Amniotic epithelial cell (primary cell): ENCODE results near the gene TEP1.
"Not testable (repeated sequence)": the region's sequence is repeated elsewhere in the genome, so short reads cannot be mapped to it uniquely, and the experiment has no call there.

Source experiments
- DNase-seq: peaks from one replicate; pipeline ENCODE4 v3.0.0-alpha.2; 2010; ENCODE audit warnings: low read depth

TEP1 gene

GRCh38 chr14:20412876-20413743 lies at the start of gene TEP1:
TEP1 (minus strand) TSS chr14:20413501; CDS start chr14:20408439, 5,062 bp downstream.
- peak; percentile 84 for DNase-seq

GRCh38 chr14:20461225-20462141 lies 48.2 kb upstream of the TEP1 start, which contains the start of gene PIP4P1:
PIP4P1 (minus strand) TSS chr14:20461434; CDS start chr14:20461325, 109 bp downstream.
- peak; percentile 100 for DNase-seq

GRCh38 chr14:20460458-20461224 lies 47.3 kb upstream of the TEP1 start:
- DNase-seq, result no peak

GRCh38 chr14:20458031-20458789 lies 44.9 kb upstream of the TEP1 start:
- no peak for DNase-seq

- no peak for DNase-seq
Observed at GRCh38 chr14:20456971-20457370, 43.7 kb upstream of the TEP1 start.

- peak; percentile 91 for DNase-seq
Observed at GRCh38 chr14:20455355-20456300, 42.3 kb upstream of the TEP1 start.

- DNase-seq, result peak; percentile 98
Observed at GRCh38 chr14:20454516-20455354, 41.4 kb upstream of the TEP1 start, which contains the start of the genes APEX1 and OSGEP. APEX1 (plus strand) TSS chr14:20455226; CDS start chr14:20455646, 420 bp downstream. OSGEP (minus strand) TSS chr14:20454812; CDS start chr14:20454683, 129 bp downstream.

GRCh38 chr14:20452831-20453230 lies 39.5 kb upstream of the TEP1 start:
- DNase-seq, result not testable (repeated sequence)

- DNase-seq, result no peak
Observed at GRCh38 chr14:20446889-20447288, 33.6 kb upstream of the TEP1 start.

- DNase-seq, result not testable (repeated sequence)
Observed at GRCh38 chr14:20443650-20444049, 30.3 kb upstream of the TEP1 start.

- DNase-seq, result no peak
Observed at GRCh38 chr14:20441461-20441860, 28.2 kb upstream of the TEP1 start.

GRCh38 chr14:20440882-20441281 lies 27.6 kb upstream of the TEP1 start:
- DNase-seq, result no peak

GRCh38 chr14:20440465-20440864 lies 27.2 kb upstream of the TEP1 start:
- no peak for DNase-seq

GRCh38 chr14:20438664-20439063 lies 25.4 kb upstream of the TEP1 start:
- DNase-seq, result no peak

GRCh38 chr14:20436363-20436755 lies 23.1 kb upstream of the TEP1 start:
- peak; percentile 69 for DNase-seq

- DNase-seq, result no peak
Observed at GRCh38 chr14:20435582-20436362, 22.5 kb upstream of the TEP1 start, which contains the start of gene KLHL33. KLHL33 (minus strand) TSS chr14:20436166; CDS start chr14:20435811, 355 bp downstream.

- no peak for DNase-seq
Observed at GRCh38 chr14:20434701-20435581, 21.6 kb upstream of the TEP1 start.
